ENCODE data around the gene CFLAR.
"Not testable (repeated sequence)": the region's sequence is repeated elsewhere in the genome, so short reads cannot be mapped to it uniquely, and the experiment has no call there.

Gene CFLAR

DNA sequence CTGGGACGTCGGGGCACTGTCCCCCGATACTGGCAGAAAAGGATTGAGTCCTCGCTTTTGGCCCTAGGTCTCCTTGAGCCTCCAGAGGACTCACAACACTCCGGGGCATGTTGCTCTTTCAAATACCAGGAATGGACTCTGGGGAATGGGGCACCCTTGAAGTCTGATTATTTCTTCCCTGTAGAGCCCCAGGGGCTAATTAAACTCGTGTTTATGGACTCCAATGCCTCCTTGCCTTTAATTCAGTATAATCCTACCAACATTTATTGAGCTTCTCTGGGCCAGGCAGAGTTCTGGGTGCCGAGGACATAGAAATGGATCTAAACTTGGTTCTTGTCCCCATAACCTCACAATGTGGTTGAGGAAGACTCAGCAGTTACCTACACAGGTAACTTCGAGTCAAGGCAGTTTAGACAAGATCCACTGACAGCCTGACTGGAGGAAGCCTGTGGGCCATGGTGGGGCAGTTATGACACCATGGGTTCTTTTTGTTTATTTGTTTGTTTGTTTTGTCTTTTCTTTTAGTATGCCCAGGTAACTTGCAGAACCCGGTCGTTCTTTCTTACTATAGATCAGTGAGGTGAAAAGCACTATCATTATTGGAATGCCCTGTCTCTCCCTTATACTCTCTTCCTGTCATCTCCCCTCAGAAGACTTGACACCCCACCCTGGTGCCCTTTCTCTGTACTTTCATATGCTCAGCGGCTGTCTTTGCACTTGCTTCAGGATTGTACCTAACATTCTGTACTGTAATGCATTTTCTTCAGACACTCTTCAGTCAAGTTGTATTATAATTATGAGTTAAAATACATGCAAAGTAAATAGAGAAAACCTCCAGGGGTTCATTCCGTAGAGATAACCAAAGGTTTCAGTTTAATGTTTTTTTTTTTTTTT, 3.2 kb downstream of the CFLAR start:
- peak; percentile 70 for DNase-seq

DNA sequence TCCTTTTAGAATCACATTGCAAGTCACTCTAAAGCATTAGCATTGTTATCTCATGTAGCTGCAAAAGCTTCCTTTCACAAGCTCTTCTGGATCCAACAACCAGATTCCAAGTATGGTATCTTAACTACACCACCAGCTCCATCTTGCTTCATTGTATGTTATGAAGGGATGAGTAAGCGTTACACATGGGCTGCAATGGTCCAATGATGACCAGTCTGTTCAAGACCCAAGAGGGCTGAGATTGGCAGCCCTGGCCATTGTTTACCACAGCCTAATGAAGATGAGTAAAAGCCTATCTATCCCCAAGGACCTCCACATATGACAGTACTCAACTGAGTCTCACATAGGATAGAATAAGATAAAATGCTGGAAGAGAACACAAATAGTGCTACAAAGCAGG, 6.3 kb downstream of the CFLAR start:
- no peak for DNase-seq

- peak; percentile 25 for DNase-seq
These were observed 10.6 kb downstream of the CFLAR start for GRCh38 chr2:201126308-201127151.

GRCh38 chr2:201127152-201127511, 11.2 kb downstream of the CFLAR start:
- DNase-seq = peak; percentile 46

- DNase-seq = peak; percentile 69
These were observed 11.6 kb downstream of the CFLAR start for GRCh38 chr2:201127570-201127969.

GRCh38 chr2:201128033-201128432, 12.1 kb downstream of the CFLAR start:
- DNase-seq = no peak

- peak; percentile 34 for DNase-seq
These were observed 13.1 kb downstream of the CFLAR start for GRCh38 chr2:201128933-201129505.

- DNase-seq = no peak
These were observed 14.7 kb downstream of the CFLAR start for GRCh38 chr2:201130524-201131186.

GRCh38 chr2:201132518-201132917, 16.6 kb downstream of the CFLAR start:
- DNase-seq = no peak

DNA sequence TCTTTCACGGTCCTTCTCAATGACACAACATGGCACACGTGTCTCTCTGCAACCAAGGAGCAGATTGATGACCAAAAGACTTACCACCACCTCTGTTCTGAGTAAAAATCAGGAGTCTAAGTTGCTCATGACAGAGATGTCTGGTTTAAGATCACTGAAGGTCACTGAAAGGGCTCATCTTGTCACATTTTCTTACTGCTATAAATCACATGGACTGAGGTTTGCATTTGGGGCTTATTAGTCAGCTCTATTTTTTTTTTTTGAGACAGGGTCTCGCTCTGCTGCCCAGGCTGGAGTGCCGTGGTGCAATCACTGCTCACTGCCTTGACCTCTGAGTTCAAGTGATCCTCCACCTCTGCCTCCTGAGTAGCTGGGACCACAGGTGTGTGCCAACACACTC, 19.4 kb downstream of the CFLAR start:
- no peak for DNase-seq

DNA sequence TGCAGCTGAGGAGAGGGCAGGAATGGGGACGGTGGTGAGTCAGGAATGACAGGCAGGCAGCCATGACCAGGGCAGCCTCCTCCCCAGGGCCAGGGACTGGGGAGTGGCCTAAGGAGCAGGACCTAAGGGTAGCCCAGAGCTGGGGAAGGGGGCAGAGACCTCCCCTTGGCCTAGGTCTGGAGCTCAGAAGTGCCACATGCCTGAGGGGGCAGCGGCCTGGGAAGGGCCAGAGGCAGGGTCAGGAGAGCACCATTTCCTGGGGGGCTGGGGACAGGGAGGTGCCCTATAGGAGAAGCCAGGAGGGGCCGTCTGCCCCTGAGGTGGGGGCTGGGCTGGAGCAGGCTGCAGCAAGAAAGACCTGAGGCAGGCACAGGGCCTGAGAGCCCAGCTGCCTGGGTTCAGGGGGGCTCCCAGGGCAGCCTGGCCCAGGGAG, 20.9 kb downstream of the CFLAR start:
- no peak for DNase-seq

DNA sequence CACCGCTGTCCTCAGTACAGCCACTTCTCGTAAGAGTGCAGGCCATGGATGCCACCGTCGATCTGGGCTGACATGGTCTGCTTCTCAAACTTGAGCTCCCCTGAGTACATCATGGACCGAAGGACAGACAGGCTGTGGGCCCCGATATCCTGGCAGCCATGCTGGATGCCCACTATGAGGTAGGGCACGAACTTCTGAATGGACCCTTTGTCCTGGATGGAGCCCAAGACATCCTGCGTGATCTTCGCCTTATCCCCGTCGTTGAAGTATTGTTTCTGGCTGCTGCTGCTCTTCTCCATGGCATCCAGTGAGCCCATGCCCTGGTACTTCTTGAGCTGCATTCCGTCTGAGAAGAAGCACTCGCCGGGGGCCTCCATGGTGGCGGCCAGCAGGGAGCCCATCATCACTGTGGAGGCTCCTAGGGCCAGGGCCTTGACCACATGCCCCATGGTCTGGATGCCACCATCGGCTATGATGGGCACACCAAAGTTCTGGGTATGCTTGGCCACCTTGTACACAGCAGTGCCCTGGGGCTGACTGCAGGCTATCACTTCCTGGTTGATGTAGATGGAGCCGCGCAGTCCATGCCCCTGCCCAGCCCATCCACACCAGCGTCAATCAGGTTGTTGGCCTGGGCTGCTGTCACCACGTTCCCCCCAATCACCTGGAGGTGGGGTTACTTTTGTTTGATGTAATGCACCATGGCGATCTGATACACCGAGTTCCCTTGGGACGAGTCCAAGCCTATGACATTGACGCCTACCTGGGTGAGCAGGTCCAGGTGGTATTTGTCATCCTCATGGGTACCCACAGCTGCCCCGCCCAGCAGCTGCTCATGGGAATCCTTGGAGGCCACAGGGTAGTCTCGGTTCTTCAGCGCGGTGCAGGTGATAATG, 21.8 kb downstream of the CFLAR start:
- DNase-seq = no peak

- DNase-seq = no peak
These were observed 22.5 kb downstream of the CFLAR start for GRCh38 chr2:201138401-201138970.

- DNase-seq = not testable (repeated sequence)
These were observed 23.2 kb downstream of the CFLAR start for GRCh38 chr2:201138986-201139781.

GRCh38 chr2:201139836-201140604, 24.1 kb downstream of the CFLAR start:
- DNase-seq = no peak

GRCh38 chr2:201144101-201145051, 28.4 kb downstream of the CFLAR start:
- no peak for DNase-seq

- DNase-seq = no peak
These were observed 32.5 kb downstream of the CFLAR start for GRCh38 chr2:201148434-201148990.

Measured in RPMI8226 (cell line).